GM19035 (cell line): Measurements from ENCODE around the gene MAFB.

Source experiments
- ATAC-seq: cut with Tn5 transposase; IDR thresholded peaks from one replicate; pipeline ENCODE4 v1.9.1; 2021; ENCODE audit not compliant: unreplicated experiment

Gene MAFB

DNA sequence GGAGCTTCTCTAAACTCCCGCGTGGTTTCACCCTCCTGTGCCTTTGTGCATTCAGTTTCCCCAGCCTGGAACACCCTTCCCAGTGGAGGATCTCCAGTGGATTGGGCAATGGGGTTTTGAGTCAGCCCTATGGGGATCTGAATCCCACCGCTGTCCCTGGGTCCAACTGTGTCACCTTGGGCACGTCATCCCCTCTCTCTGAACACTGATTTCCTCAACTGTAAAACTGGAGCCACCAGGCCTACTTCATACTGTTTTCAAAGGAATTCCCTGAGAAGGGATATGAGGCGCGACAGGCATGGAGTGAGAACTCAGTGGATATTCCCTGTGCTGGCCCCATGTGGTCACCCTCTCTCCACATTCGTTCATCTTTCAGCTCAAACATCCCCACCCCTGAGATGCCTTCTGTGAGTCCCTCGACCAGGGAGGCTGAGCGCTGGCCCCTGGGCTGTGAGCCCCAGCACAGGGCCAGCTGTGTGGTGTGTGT lies 25.7 kb downstream of the MAFB start:
- no peak for ATAC-seq

DNA sequence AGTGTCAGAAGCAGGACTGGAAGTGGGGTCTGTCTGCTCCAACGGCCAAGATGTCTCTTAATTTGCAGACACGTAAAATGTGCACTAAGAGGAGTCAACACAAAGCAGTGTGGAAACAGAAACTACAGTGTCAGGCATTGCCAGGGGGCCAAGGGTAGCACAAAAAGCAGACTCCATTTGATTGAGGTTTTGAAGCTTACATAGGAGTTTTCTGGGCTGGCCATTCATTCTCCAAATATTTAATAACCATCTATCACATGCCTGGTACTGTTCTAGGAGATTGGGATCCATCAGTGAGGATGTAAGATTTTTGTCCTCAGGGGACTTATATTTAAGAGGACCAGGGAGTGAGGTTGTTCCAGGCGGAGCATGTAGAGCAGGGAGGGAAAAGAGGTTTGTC lies 29.5 kb downstream of the MAFB start:
- no peak for ATAC-seq

DNA sequence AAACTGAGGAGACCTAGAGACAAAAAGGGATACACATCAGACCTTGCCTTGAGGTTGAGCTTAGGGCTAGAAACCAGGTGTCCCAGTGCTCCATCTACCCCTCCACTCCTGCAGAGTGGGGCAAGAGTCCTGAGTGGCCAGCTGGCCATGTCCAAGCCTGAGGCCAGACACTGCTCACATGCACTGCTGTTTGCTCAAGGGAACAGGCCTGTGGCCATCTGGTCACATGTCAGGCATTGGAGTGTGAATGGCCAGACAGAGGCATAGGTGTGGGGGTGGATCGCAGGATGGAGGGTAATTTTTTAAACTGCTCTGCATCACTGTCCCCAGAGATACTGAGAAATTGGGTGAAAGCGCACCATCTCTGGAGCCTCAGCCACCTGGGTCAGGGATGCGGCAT lies 30.5 kb downstream of the MAFB start:
- no peak for ATAC-seq

DNA sequence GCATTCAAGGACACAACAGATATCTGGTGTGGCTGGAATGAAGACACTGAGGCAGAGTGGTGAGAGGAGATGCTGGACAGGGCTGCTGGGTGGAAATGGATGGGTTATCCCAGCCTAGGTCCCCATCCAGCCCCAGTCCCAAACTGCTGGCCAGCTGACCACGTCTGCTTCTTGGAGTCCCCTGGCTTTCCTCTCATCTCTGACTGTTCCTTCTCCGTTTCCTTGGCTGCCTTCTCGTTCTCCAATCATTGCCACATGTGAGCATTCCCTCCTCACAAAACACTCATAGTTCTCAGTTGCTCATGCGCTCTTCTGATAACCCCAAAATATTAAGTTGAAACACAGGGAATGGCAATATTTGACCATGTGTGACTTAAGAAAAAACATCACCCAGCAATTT lies 31.5 kb downstream of the MAFB start:
- ATAC-seq = no peak

DNA sequence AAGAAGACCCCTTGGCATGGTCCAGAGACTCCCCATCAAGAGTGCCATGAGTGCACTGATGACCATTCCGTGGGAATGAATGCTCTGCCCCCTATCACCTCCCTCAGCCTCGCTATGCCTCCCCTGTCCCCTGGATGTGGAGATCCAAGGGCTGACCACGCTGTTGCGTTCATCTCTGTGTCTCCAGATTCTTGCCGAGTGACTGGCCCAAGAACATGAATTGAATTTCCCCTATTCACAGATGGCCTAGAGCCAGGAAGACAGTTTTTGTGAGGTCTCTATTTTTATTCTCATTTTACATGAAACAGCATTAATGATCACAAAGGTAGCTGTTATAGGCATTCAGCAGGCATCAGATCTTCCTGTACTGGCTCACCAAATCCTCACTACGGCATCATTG lies 33.6 kb downstream of the MAFB start:
- no peak for ATAC-seq

DNA sequence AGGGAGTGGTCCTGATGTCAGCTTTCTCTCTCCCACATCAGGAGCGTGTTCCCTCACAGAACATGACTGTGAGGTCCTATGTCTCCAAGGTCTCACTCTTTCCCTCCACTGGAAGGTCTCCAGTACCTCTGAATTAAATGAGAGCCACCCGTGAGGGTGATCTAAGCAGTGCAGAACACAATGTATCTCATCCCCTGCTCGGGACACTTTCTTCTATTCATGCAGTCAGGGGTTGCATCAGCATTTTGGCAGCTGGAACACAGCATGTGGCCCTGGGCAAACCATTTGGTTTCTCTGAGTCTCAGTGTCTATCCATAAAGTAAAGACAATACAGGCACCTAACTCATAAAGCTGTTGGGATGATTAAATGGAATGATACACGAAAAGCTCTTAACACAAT lies 34.2 kb downstream of the MAFB start:
- no peak for ATAC-seq

DNA sequence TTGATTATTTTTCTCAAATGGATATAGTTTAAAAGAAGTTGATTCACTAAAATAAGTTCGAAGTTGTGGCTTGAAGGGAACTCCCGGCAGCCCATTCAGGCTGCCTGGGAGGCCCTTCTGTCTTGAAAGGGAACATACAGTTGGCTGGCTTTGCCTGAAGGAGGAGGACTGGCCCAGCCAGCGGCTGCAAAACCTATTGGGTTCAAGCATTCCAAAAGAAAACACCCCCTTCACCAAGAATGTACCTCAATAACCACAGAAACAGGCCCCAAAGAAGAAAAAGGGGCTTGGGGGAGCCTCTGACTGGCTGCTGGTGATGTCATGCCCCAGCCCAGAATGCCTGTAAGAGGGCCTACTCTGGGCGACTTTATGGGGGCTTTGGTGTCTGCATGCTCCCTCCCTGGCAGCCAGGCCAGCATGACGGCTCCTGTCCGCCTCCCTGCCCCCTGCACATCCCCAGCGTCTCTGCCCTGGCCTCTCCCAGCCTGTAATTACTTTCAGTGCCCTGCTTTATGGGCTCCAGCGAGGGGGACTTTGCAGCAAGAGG lies 36.5 kb downstream of the MAFB start:
- no peak for ATAC-seq

DNA sequence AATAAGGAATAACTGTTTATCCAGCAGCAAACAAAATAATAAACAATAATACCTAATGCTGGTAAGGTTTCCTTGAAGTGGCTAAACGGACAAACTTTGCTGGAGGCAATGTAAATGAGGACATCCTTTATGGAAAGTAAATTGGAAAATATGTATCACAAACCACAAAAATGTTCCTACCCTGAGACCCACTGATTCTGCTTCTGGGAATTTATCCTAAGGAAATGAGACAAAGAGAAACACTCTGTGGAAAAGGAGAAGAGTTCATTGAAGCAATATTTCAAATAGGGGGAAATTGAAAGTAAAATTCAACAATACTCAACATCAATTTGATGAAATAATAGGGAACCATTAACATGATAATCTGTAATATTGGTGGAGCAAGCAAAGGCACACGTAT lies 37.9 kb downstream of the MAFB start:
- ATAC-seq = no peak

DNA sequence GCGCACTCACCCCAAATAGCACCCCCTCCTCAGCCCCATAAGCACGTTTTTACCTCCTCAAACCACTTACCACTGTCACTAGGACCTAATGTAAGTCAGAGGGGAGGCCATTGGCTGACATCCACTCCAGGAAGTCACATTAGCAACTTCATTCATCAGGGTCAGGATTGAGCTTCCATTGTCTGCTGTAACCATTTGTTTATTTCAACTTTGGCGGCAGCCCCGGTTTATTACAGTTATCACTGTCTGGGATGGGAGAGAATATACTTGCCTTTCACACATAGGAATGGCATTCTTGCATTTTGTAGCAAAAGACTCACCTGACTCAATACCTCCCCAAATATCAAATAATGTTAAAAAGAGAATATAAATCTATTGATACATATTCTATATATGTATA lies 38.3 kb downstream of the MAFB start:
- no peak for ATAC-seq

DNA sequence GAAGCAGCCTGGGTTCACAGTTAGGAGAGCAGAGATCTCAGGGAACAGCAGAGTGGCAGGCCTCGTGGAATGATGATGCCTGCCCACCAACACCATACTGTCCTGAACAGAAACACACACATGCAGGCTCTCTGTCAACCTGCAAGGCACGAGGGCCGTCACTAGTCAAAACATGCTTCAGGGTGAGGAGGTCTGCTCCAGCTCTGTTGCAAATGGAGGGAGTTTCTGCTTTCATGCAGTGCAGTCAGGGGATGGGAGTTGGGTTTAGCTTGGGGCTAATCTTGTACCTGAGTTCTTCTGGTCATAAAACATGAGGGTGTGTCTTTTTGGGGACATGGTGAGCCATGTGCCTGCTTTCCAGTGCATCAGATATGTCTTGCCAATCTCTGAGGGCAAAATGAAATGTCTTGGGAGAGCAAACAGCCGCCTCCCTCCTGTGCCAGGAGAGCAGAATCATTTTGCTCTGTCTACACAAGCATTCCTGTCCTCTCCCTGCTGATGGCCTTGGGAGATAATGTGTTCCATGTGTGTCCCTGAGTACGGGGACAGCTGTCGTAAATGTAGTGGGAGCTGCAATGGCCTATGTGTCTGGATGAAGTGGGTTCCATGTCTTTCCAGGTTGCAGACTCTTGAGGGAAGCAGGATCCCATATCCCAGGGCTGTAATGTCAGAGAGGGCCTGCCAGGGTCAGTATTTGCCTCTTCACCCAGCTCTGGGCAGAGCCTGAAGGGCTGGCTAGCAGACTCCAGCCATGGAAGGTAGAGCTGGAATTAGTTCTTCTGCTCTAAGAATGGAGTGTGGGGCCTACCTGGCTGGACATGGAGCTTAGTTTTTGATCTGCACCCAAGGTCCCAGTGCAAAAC lies 40.6 kb downstream of the MAFB start:
- ATAC-seq = no peak

DNA sequence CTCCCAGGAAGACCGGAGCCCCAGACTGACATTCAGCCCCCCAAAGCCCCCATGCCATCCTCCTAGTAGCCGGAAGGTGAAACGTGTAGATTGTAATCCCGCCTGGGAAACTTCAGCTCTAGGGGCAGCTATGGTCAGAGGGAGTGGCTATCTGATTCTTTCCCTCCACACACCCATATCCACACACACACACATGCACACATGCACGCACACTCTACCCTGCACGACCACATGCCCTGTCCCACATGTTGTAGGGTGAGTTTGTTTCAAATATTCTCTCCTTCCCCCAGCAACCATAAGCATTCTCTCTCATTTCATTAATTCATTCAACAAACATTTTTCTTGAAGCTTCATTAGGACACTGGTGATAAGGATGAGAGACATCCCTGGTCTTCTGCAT lies 42.2 kb downstream of the MAFB start:
- no peak for ATAC-seq

DNA sequence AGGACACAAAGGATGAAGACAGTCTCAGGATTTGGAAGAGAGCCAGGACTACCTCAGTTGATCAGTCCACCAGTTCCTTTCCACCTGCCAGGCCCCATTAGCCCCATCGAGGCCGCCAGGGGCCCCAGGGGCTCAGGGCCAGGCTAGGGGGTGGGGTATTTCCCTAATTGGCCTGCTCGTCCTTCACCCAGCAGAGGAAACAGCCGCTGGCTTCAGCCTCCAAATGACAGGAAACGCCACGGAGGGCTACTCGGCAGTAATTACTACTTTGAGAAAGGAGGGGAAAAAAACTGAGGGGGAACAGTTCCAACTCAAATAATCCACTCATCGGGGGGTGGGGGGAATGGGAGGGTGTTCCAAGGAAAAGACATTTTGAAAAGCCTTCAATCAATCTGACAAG lies 42.7 kb downstream of the MAFB start:
- no peak for ATAC-seq

DNA sequence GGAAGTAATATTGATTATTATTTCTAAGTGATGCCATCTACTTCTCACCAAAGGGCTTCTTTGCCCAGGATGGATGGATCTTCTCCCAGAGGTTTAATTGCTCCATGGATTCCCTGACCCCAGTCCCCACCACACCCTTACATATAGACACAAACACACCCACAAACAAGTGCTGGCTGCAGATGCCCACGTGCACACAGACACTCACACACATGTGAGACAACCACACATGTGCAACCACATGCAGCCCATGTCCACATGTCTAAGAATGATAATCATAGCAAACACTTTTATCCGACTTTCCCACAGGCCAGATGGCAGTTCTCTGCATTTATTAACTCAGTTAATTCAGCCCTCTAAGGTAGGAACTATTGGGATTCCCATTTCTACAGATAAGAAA lies 44.2 kb downstream of the MAFB start:
- ATAC-seq = no peak

DNA sequence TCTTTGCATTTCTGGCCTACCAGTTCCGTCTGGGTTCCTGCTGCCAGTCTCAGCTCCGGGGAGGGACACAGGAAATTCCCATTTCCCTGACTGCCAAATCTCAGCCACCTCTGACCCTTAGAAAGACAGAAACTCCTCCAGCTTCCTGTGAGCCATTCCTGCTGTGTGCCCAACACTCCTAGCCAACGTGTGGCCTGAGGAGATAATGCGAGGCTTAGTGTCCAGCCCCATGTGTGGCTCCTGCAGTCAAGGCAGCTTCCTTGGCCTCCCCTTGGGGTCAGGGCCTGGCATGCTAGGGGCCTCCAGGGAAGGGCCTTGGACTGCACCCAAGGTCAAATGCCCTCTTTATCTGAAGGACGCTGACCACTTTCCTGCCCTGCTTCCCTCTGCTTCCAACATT lies 45.1 kb downstream of the MAFB start:
- no peak for ATAC-seq

DNA sequence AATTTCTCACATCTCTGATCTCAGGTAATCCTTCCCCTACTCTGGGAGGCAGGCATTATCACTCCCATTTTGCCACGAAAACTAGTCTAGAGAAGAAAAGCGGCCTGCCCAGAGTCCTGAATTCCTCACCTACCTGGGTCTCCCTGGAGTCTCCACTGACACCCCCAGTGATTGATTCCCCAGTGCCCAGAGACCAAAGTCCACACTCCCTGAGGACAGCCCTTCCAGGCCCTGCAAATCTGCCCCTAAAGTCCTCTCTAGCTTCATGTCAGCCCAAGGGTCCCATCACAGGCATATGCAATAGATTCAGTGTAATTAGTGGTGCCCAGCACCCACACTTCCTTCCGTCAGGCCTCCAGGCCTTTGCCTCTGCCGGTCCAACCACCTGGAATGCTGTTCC lies 47.2 kb downstream of the MAFB start:
- no peak for ATAC-seq

DNA sequence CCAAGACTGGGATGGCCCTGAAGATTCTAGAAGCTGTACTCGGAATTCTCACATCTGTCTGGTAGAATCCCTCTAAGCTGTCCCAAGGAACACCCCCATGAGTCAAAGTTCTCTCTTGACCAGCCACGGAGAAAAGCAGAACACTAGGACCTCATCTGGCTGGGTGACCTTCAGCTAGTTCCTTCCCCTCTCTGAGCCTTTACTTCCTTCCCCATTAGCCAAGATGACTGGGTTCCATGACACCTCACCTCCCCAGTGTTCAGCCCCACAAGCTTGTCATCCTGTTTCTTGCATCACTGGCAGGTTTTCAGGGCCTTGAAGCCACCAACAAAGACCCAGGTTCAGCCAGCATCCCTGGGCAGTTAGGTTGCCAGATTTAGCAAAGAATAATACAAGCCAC lies 47.8 kb downstream of the MAFB start:
- no peak for ATAC-seq

DNA sequence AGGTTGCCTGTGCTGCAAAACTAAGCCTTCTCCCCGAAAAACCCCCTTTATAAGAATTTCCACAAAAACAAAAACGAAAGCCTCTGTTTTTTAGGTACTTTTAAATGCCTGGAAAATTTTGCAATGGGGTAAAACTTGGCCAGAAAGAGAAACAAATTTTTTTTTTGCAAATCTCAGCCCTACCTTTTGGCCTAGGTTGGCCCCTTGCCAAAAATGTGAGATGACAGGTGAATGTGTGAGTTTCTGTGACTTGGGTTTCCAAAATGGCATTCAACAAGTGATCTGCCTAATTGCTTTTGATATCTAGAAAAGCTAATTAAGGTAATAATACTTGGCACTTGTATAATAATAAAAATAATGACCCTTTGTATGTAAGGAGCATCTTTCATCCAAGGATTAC lies 48.4 kb downstream of the MAFB start:
- ATAC-seq = no peak

DNA sequence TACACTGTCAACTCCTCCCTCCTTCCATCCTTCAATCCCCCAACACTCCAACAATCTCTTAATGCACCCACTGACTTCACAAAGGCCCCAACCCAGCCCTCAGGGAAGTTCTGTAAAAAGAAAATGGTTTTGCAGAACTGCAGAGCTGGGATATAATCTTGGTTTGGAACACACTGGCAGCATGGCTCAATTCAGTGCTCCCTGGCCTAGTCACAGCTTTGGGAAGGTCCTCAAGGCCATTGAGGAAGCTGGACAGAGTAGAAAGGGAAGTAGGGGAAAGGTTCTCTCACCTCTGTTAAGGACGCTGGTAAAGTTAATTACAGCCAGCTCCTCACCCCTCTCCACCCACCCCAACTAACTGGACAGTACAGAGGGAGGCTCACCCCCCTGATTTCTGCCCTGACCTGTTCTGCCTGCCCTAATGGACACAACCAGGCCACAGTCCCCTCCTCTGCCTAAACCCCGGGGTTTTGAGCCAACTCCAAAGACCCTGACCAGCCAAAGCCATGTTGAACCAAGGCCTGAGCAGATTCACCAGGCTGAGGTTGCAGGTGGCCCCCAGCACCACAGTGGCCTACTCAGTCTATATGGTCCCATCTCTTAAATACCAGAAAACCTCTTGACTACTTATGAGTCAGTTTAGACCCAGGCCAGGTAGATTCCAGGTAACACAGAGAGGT lies 49.2 kb downstream of the MAFB start:
- ATAC-seq = no peak

DNA sequence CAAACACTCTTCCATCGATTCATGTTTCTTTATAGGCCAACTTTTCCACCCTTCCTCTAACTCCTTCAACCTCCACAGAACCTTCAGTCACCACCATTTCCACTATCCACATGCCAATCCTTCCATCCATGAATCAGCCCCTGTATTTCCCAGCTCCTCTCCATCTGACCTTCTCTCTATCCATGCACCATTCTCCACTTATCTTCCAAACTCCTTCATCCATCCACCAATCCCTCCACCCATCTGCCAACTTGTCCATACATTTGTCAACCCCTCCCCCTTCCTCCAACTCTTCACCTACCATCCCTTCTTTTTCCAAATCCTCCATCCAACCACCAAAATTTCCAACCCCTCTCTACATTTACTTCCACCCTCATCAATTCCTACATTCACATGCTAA lies 49.9 kb downstream of the MAFB start:
- ATAC-seq = no peak

DNA sequence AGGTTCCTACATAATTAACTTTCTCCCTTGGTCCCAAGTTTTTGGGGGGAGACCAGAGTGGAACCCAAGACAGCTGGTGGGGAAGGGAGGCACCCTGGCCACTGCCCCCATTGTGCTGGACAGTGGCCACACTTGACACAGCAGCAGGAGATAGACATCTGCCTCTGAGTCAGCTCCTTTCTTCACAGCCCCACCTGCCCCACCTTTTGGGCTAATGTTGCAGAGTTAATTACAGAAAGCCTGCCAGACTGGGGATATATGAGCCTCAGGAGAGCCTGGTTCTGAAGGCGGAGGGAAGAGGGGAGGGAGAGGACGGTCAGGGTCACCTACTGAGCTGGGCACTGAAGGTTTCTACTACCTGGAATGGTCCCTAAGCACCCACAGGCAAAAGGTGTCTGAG lies 50.6 kb downstream of the MAFB start:
- ATAC-seq = no peak

DNA sequence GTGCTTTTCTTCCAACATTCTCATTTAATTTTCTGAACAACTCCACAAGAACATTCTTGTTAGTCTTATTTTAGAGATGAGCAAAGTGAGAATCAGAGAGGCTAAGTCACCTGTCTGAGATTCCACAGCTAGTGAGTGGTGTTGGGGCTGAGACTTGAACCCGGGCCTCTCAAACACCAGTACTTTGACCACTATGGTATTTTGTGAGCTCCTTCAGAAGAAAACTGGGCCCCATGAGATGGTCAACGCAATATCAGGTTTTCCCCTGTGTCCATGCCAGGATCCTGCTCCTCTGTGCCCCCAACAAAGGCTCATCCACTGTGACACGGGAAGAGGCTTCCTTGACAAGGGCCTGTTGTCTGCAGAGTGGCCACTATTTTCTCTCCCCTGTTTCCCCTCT lies 51.9 kb downstream of the MAFB start:
- ATAC-seq = no peak

DNA sequence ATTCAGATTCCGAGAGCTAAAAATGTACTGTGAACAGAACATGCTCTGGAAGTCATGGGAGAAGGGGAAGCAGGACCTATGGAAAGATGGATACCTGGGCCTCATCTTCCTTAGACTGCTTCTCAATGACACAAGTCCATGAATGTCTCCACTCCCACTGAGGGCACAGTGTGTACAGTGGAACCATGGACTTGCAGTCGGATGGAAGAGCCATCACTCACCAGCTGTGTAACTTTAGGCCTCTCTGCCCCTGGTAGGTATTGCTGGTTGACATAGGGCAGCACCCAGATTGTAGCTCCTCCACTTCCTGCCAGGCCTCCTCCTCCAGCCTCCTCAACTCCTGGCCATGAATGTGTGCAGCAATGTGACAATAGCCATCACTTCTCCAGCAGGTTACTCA lies 52.5 kb downstream of the MAFB start:
- no peak for ATAC-seq
